Measurements from ENCODE around the gene ZNF497. TPM values are rescaled to one million over a fixed set of nuclear protein-coding genes. Genes with fewer than 3 reads are reported as not detected.
"Not testable (repeated sequence)": the region's sequence is repeated elsewhere in the genome, so short reads cannot be mapped to it uniquely, and the experiment has no call there.

Gene ZNF497
- total RNA-seq, 1 donor from 2014 or later, result 2.2 TPM

DNA sequence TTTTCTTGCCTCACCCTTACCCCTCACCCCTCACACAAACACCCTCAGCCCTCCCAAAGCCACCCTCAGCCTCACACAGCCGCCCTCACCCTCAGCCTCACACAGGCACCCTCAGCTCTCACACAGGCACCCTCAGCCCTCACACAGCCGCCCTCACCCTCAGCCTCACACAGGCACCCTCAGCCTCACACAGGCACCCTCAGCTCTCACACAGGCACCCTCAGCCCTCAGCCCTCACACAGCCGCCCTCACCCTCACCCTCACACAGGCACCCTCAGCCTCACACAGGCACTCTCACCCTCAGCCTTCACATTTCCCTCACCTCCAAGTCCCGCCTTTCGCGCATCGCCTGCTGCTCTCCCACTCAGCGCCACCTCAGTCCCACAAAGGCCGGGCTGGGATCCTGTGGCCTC is 36.0 kb downstream of the ZNF497 start:
- Mint-ChIP-seq H3K36me3 (ENCODE audit: low read depth) (no peaks in the 10 kb centered on the region), H3K4me1 (ENCODE audit: low read depth) (peaks cover 2% of the 10 kb centered on the region), H3K4me3 (ENCODE audit: low read depth) (no peak overlapping the region), H3K27me3 (ENCODE audit: low read depth) (no peaks in the 10 kb centered on the region), H3K9me3 (no peaks in the 10 kb centered on the region), H3K27ac (no peak overlapping the region)
- no peak for DNase-seq (ENCODE audit: low spot score)
- intact Hi-C loops (cut with micrococcal nuclease), result loop anchor here (1.0 to 5.0 kb wide), 4 partner anchors 21 to 144 kb away; partner anchors contain the start of genes ERVK3-1 and ZNF837

DNA sequence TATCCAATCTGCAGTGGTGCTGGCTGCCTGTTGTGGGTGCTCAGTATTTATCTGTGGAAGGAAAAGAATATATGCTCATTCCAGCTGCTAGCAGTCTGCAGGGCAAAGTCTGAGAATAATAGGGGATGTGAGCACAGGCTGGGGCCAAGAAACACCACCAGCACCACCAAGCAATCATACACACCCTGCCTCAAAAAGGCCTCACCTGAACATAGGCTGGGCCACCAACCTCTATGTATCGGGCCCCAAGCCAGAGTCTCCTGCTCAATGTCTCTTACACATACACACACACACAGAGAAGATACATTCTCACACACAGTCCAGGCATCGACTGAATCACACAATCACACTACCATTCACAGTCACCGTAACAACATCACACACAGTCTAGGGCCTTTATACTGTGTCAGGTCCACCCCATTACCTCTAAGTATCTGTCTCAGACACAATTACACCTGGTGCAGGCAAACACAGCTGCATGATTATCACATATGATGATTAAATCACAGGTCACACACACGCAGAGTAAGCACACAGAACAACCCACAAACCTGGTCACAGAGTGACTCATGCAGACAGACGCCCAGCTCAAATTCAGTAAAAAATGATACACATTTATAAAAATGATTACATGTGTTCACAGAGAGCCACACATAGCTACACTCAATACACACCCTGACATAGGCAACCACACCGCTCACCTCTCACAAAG is 37.1 kb downstream of the ZNF497 start:
- Mint-ChIP-seq H3K4me1 (ENCODE audit: low read depth) (peaks cover 2% of the 10 kb centered on the region), H3K4me3 (ENCODE audit: low read depth) (no peak overlapping the region), H3K27me3 (ENCODE audit: low read depth) (no peaks in the 10 kb centered on the region), H3K36me3 (ENCODE audit: low read depth) (no peaks in the 10 kb centered on the region), H3K27ac (no peak overlapping the region), H3K9me3 (no peaks in the 10 kb centered on the region)
- DNase-seq (ENCODE audit: low spot score), result no peak
- intact Hi-C loops (cut with micrococcal nuclease), result loop anchor here (1.0 to 5.0 kb wide), 4 partner anchors 20 to 143 kb away; partner anchors contain the start of genes ERVK3-1 and ZNF837

DNA sequence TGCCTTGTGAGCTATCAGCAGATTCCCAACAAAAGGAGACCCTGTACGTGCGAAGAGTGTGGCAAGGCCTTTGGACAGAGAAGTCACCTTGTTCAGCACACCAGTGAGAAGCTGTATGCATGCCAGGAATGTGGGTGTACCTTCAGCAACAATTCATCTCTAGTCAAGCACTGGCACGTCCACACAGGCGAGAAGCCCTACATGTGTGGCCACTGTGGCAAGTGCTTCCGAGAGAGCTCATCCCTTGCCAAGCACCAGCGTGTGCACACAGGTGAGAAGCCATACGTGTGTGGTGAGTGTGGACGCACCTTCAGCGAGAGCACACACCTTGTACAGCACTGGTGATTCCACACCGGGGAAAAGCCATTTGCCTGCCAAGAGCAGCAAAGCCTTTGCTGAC is 43.3 kb downstream of the ZNF497 start:
- no peak overlapping the region for H3K27ac Mint-ChIP-seq
- peaks cover 25% of the 10 kb centered on the region for H3K36me3 Mint-ChIP-seq (ENCODE audit: low read depth)
- intact Hi-C loops (cut with micrococcal nuclease), result no loop called here
- no peaks in the 10 kb centered on the region for H3K4me1 Mint-ChIP-seq (ENCODE audit: low read depth)
- no peak overlapping the region for H3K4me3 Mint-ChIP-seq (ENCODE audit: low read depth)
- H3K9me3 Mint-ChIP-seq, result no peaks in the 10 kb centered on the region
- DNase-seq (ENCODE audit: low spot score), result no peak
- H3K27me3 Mint-ChIP-seq (ENCODE audit: low read depth), result no peaks in the 10 kb centered on the region

DNA sequence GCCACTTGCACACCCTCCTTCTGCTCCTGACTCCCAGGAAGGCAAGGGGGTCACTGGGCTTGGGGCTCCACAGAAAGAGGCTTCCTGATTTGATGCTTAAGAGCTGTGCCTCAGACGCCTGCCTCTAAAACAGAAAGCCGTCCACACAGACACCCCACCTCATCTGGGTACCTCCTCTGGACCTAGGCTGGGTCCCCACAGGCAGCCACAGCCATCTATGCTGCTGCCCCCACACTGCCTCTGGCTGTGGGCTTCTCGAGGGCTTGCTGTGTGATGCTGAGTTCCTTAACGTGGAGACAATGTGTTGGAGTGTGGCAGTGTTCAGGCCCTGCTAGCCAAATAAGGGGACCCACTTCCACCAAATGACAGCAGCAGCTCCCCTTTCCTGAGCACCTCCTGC is 44.3 kb downstream of the ZNF497 start:
- no peaks in the 10 kb centered on the region for H3K27me3 Mint-ChIP-seq (ENCODE audit: low read depth)

DNA sequence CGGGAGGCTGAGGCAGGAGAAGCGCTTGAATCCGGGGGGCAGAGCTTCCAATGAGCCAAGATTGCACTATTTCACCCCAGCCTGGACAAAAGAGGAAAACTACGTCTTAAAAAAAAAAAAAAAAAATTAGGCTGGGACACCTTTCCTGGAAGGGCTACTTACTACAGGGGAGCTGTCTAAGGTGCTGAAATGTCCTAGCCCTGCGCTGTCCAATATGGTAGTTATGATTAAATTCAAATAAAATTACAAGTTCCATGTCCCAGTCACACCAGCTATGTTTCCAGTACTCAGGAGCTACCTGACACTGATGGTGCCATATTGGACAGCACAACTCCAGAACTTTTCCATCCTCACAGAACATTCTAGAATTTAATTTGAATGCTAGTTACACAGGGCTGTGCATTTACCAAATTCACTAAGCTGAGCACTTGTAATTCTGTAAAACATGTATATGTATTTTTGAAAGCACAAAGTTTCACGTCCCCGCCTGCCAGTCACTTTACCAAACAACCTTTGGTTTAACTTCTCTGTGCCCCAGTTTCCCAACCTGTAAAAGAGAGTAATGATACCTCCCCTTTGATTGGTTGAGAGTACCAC is 45.0 kb downstream of the ZNF497 start:
- intact Hi-C loops (cut with micrococcal nuclease), result no loop called here
- no peak for DNase-seq (ENCODE audit: low spot score)
- Mint-ChIP-seq H3K4me3 (ENCODE audit: low read depth) (no peak overlapping the region), H3K9me3 (no peaks in the 10 kb centered on the region), H3K36me3 (ENCODE audit: low read depth) (peaks cover 41% of the 10 kb centered on the region), H3K27me3 (ENCODE audit: low read depth) (no peaks in the 10 kb centered on the region), H3K4me1 (ENCODE audit: low read depth) (no peaks in the 10 kb centered on the region), H3K27ac (no peak overlapping the region)

More for the DNA sequence above, 44.3 kb downstream of the ZNF497 start:
- Mint-ChIP-seq H3K4me3 (ENCODE audit: low read depth) (no peak overlapping the region), H3K9me3 (no peaks in the 10 kb centered on the region), H3K36me3 (ENCODE audit: low read depth) (peaks cover 34% of the 10 kb centered on the region), H3K27ac (no peak overlapping the region), H3K4me1 (ENCODE audit: low read depth) (no peaks in the 10 kb centered on the region)
- DNase-seq (ENCODE audit: low spot score), result no peak
- intact Hi-C loops (cut with micrococcal nuclease), result no loop called here

DNA sequence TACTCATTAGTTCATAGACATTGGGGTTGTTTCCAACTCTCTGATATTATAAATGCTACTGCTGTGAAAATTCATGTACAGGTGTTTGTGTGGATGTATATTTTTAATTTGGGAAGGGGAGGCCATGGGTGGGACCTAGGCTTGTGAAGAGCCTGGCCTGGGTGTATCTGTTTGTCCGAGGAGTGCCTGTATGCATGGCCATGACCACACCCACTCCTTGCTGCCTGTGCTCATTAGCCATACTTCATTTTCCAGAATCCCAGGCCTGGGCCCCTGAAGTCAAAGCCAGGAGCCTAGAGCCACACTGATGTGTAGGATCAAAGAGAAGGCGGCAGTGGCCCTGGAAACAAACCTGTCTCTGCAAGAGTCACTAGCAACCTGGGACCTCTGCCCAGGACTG is 47.0 kb downstream of the ZNF497 start:
- peaks cover 60% of the 10 kb centered on the region for H3K36me3 Mint-ChIP-seq (ENCODE audit: low read depth)

DNA sequence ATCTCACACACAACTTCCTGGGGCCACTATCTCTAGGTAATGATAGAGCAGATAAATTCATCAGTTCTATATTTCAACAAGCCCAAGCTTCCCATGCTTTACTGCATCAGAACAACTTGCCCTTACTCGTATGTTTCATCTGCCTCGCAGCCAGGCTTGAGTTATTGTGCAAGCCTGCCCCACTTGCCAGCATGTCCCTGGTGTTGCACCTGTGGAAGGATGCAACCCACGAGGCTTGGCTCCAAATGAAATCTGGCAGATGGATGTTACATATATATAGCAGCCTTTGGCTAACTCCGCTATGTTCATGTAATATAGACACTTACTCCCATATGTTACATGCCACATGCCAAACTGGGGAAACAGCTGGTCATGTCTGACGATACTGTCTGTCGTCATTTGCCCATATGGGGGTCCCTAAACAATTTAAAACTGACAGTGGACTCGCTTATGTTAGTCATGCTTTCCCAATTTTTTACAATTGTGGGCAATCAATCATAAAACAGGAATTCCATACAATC is 51.1 kb downstream of the ZNF497 start:
- no peak overlapping the region for H3K27ac Mint-ChIP-seq
- no peak overlapping the region for H3K4me3 Mint-ChIP-seq (ENCODE audit: low read depth)
- intact Hi-C loops (cut with micrococcal nuclease), result no loop called here
- H3K36me3 Mint-ChIP-seq (ENCODE audit: low read depth), result peaks cover 95% of the 10 kb centered on the region
- DNase-seq (ENCODE audit: low spot score), result no peak
- peaks cover 24% of the 10 kb centered on the region for H3K4me1 Mint-ChIP-seq (ENCODE audit: low read depth)
- H3K27me3 Mint-ChIP-seq (ENCODE audit: low read depth), result no peaks in the 10 kb centered on the region
- H3K9me3 Mint-ChIP-seq, result peaks cover 8% of the 10 kb centered on the region

More for the DNA sequence above, 47.0 kb downstream of the ZNF497 start:
- DNase-seq (ENCODE audit: low spot score), result no peak
- Mint-ChIP-seq H3K4me1 (ENCODE audit: low read depth) (peaks cover 3% of the 10 kb centered on the region), H3K27me3 (ENCODE audit: low read depth) (no peaks in the 10 kb centered on the region), H3K4me3 (ENCODE audit: low read depth) (no peak overlapping the region), H3K9me3 (no peaks in the 10 kb centered on the region), H3K27ac (no peak overlapping the region)
- intact Hi-C loops (cut with micrococcal nuclease), result no loop called here

DNA sequence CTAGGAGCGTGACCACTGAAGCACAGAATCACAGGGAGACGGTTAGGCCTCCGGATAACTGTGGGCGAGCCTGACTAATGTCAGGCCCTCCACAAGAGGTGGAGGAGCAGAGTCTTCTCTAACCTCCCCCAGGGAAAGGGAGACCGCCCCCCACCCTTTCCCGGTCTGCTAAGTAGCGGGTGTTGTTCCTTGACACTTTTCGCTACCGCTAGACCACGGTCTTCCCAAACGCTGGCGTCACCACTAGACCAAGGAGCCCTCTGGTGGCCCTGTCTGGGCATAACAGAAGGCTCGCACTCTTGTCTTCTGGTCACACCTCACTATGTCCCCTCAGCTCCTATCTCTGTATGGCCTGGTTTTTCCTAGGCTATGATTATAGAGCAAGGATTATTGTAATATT is 51.9 kb downstream of the ZNF497 start:
- intact Hi-C loops (cut with micrococcal nuclease); DNase-seq (ENCODE audit: low spot score); H3K27me3 Mint-ChIP-seq (ENCODE audit: low read depth); H3K4me3 Mint-ChIP-seq (ENCODE audit: low read depth); H3K9me3 Mint-ChIP-seq; H3K27ac Mint-ChIP-seq: not testable (repeated sequence)
- H3K4me1 Mint-ChIP-seq (ENCODE audit: low read depth), result peaks cover 30% of the 10 kb centered on the region
- H3K36me3 Mint-ChIP-seq (ENCODE audit: low read depth), result peaks cover 96% of the 10 kb centered on the region

DNA sequence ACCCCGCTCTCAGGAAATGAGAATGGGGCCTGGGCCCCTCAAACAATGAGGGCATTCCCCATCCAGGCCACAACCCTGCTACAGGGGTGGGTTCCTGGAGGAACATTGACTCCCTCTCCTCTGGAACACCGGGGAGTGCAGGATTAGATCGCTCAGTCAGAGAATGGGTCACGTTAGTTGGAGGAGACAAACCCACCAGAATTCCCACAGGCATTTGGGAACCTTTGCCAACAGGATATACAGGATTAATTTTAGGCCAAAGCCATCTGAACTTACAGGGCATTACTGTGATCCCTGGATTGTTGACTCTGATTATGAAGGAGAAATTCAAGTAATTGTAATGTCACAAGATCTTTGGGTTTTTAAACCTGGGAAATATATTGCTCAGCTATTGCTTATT is 54.8 kb downstream of the ZNF497 start:
- H3K9me3 Mint-ChIP-seq, result peaks cover 8% of the 10 kb centered on the region
- H3K27ac Mint-ChIP-seq, result no peak overlapping the region
- DNase-seq (ENCODE audit: low spot score), result no peak
- no peak overlapping the region for H3K4me3 Mint-ChIP-seq (ENCODE audit: low read depth)
- H3K27me3 Mint-ChIP-seq (ENCODE audit: low read depth), result no peaks in the 10 kb centered on the region
- H3K4me1 Mint-ChIP-seq (ENCODE audit: low read depth), result peaks cover 40% of the 10 kb centered on the region
- H3K36me3 Mint-ChIP-seq (ENCODE audit: low read depth), result peaks cover 86% of the 10 kb centered on the region
- intact Hi-C loops (cut with micrococcal nuclease), result loop anchor here (5.0 kb wide), 1 partner anchor 40 kb away; no protein-coding TSS in a partner anchor

DNA sequence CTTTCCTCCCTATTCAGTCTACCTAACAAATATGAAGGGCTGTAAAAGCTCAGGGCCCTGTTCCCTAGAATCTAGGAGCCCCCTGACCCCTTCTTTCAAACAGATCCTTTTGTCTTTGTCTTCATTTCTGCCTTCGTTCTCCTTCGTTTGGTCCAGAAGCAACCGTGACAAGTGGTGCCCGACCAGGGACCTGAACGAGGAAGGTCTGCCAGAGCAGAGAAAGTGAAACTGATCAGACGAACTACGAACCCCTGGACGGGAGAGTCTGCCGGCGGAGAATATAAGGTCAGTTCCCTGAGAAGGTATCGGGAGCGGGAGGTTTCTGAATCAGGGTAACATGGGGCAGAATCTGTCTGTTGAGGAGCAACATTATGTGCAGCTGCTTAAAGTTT is 56.6 kb downstream of the ZNF497 start:
- H3K36me3 Mint-ChIP-seq (ENCODE audit: low read depth), result peaks cover 85% of the 10 kb centered on the region
- intact Hi-C loops (cut with micrococcal nuclease), result loop anchor here (1.0 to 5.0 kb wide), 7 partner anchors 20 to 123 kb away; partner anchors contain the start of genes ZNF274, ZNF544, ZNF584 and ZNF8
- no peaks in the 10 kb centered on the region for H3K27me3 Mint-ChIP-seq (ENCODE audit: low read depth)
- H3K27ac Mint-ChIP-seq, result peak overlapping the region; percentile 97
- peaks cover 37% of the 10 kb centered on the region for H3K4me1 Mint-ChIP-seq (ENCODE audit: low read depth)
- H3K4me3 Mint-ChIP-seq (ENCODE audit: low read depth), result peak overlapping the region; percentile 98
- no peak for DNase-seq (ENCODE audit: low spot score)
- peaks cover 19% of the 10 kb centered on the region for H3K9me3 Mint-ChIP-seq

DNA sequence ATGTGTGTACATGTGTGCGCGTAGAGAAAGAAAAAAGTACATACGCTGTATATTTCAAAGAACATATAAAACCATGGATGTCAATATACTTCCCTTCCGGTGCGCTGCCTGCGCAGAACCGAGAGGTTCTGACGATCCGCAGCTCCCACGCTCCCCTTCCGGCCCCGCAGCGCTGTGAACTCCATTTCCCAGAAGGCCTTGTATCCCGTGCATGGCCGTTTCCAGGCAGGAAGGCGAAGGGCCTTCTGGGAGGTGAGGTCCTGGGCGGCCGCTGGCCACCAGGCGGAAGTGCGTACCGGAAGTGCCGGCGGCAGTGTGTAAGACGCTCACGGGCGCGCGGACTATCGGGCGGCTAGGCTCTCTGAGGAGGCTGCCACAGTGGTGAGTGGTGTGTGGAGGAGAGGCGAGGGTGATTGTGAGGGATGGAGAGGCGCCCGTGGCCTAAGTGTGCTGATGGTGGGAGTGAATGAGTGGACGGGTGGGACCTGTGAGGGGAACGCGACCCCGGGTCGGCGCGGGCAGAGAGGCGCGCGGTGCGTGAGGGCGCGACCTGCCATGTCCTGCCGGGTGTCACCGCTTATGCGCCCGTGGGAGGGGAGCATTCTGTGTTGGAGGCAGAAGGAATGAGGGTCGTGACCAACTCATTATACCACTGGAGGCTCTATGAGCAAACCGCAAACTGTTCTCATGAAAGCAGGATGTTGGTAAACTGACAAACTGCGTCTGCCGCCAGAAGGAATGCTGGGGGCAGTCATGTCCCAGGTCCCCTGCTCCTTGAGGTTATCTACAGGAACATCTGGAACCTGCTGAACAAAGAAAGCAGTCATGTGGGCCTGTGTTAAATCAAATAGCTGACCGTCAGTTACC is 57.3 kb downstream of the ZNF497 start, which contains the start of gene ERVK3-1:
TSS of gene ERVK3-1 (plus strand) at position 313 of the 867 bp plus-strand sequence. CDS start 6,792 bp downstream, outside the sequence.
- Mint-ChIP-seq H3K9me3 (peaks cover 24% of the 10 kb centered on the region), H3K27ac (peak within 1 kb of the TSS; percentile 97), H3K4me1 (ENCODE audit: low read depth) (peaks cover 37% of the 10 kb centered on the region), H3K4me3 (ENCODE audit: low read depth) (peak within 1 kb of the TSS; percentile 98), H3K36me3 (ENCODE audit: low read depth) (peaks cover 85% of the 10 kb centered on the region), H3K27me3 (ENCODE audit: low read depth) (no peaks in the 10 kb centered on the region)
- intact Hi-C loops (cut with micrococcal nuclease), result loop anchor here (1.0 to 5.0 kb wide), 7 partner anchors 21 to 122 kb away; partner anchors contain the start of genes ZNF274, ZNF544, ZNF584 and ZNF8
- DNase-seq (ENCODE audit: low spot score), result peak; percentile 93

DNA sequence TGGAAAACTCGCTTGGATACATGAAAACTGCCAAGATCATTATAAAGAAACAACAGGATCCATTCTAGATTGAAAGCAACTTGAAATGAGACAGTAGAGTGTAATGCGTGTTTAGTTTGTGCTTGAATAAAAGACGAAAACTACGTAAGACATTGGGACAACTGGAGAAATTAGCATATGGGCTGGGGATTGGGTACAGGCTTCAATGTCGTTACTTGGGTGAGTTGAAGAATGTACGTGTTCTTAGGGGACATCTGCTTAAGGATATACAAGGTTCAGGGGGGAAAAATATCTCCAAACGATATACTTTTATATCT is 57.8 kb downstream of the ZNF497 start:
- Mint-ChIP-seq H3K9me3 (peaks cover 25% of the 10 kb centered on the region), H3K4me3 (ENCODE audit: low read depth) (peak overlapping the region; percentile 98), H3K27me3 (ENCODE audit: low read depth) (no peaks in the 10 kb centered on the region), H3K4me1 (ENCODE audit: low read depth) (peaks cover 37% of the 10 kb centered on the region), H3K36me3 (ENCODE audit: low read depth) (peaks cover 85% of the 10 kb centered on the region), H3K27ac (peak overlapping the region; percentile 97)
- intact Hi-C loops (cut with micrococcal nuclease), result loop anchor here (1.0 to 5.0 kb wide), 7 partner anchors 22 to 122 kb away; partner anchors contain the start of genes ZNF274, ZNF544, ZNF584 and ZNF8
- no peak for DNase-seq (ENCODE audit: low spot score)

Measured in activated T-helper 2 cell treated with anti-CD3 and anti-CD28 coated beads, Interferon-gamma antibody, Interleukin-2, Interleukin-4, amounts not matched to agents 10 μg/mL and 5 μg/mL and 100 μg/mL, durations not matched to agents 14 hours and 24 hours and 36 hours (primary cell).